GM23338 (cell line): ENCODE data around the gene LSM3. TPM values are rescaled to one million over a fixed set of nuclear protein-coding genes. Genes with fewer than 3 reads are reported as not detected.

ENCODE experiments used
- ATAC-seq: fragments of 200-7000 bp; cut with Tn5 transposase; 3 replicates; pipeline ENCODE4 v1.9.1; 2020
- DNase-seq: peaks from one replicate; pipeline ENCODE4 v3.0.0-alpha.2; 2015; ENCODE audit warnings: low spot score
- H2AFZ ChIP-seq: fragments of 200-600 bp; sonication (generic); 2 replicates; pipeline ENCODE4 v1.8.0; 2016; ENCODE audit warnings: antibody characterized with exemption, mild to moderate bottlenecking, moderate library complexity
- H3F3A ChIP-seq: fragments of 200-600 bp; sonication (generic); replicated peaks from 2 replicates; pipeline ENCODE4 v1.8.0; 2017; ENCODE audit warnings: antibody characterized with exemption, mixed run types, low read depth
- H3K27ac ChIP-seq: fragments of 200-600 bp; sonication (generic); 2 replicates; pipeline ENCODE4 v1.6.1; 2016; ENCODE audit warnings: low read depth
- H3K27me3 ChIP-seq: fragments of 200-600 bp; sonication (generic); 2 replicates; pipeline ENCODE4 v1.8.0; 2016; ENCODE audit warnings: mild to moderate bottlenecking, mixed run types, moderate library complexity; ENCODE audit not compliant: insufficient read depth
- H3K36me3 ChIP-seq: fragments of 200-600 bp; sonication (generic); 2 replicates; pipeline ENCODE4 v1.8.0; 2016; ENCODE audit warnings: mild to moderate bottlenecking; ENCODE audit not compliant: insufficient read depth
- H3K4me1 ChIP-seq: fragments of 200-600 bp; sonication (generic); 2 replicates; pipeline ENCODE4 v1.8.0; 2016; ENCODE audit warnings: mild to moderate bottlenecking, moderate library complexity; ENCODE audit not compliant: insufficient read depth
- H3K4me2 ChIP-seq: fragments of 200-600 bp; sonication (generic); 2 replicates; pipeline ENCODE4 v1.7.1; 2017; ENCODE audit warnings: mixed run types
- H3K4me3 ChIP-seq: fragments of 200-600 bp; sonication (generic); 2 replicates; pipeline ENCODE4 v1.6.1; 2016; ENCODE audit warnings: mixed run types
- H3K79me2 ChIP-seq: fragments of 200-600 bp; sonication (generic); replicated peaks from 2 replicates; pipeline ENCODE4 v1.8.0; 2017; ENCODE audit warnings: mild to moderate bottlenecking; ENCODE audit not compliant: insufficient read depth
- H3K9me2 ChIP-seq: fragments of 200-600 bp; sonication (generic); 2 replicates; pipeline ENCODE4 v1.8.0; 2017; ENCODE audit not compliant: insufficient read depth
- H4K20me1 ChIP-seq: fragments of 200-600 bp; sonication (generic); replicated peaks from 2 replicates; pipeline ENCODE4 v1.8.0; 2017; ENCODE audit warnings: mild to moderate bottlenecking; ENCODE audit not compliant: insufficient read depth
- H3K27ac Mint-ChIP-seq: 2 replicates; pipeline ENCODE4 v1.8.0; 2020; ENCODE audit warnings: inconsistent platforms, mild to moderate bottlenecking, moderate library complexity, mixed read lengths
- H3K27me3 Mint-ChIP-seq: 3 replicates; pipeline ENCODE4 v1.8.0; 2022; ENCODE audit warnings: low read depth, mild to moderate bottlenecking, moderate library complexity, mixed read lengths, inconsistent platforms; ENCODE audit not compliant: insufficient read depth, poor library complexity
- H3K36me3 Mint-ChIP-seq: 3 replicates; pipeline ENCODE4 v1.8.0; 2021; ENCODE audit warnings: low read depth, mild to moderate bottlenecking, inconsistent platforms, moderate library complexity, mixed read lengths
- H3K4me1 Mint-ChIP-seq: 3 replicates; pipeline ENCODE4 v1.8.0; 2020; ENCODE audit warnings: mild to moderate bottlenecking, inconsistent platforms, mixed read lengths
- H3K4me3 Mint-ChIP-seq: 3 replicates; pipeline ENCODE4 v1.8.0; 2021; ENCODE audit warnings: moderate library complexity, mild to moderate bottlenecking, inconsistent platforms, mixed read lengths
- H3K9me3 Mint-ChIP-seq: 3 replicates; pipeline ENCODE4 v1.8.0; 2020; ENCODE audit warnings: moderate library complexity, mild to moderate bottlenecking, inconsistent platforms, mixed read lengths
- CREB1 ChIP-seq: fragments of 250-450 bp; sonication (Bioruptor Pico); IDR thresholded peaks from 2 replicates; pipeline ENCODE4 v1.5.0; 2020; ENCODE audit warnings: low read depth, mild to moderate bottlenecking, moderate library complexity
- JUNB ChIP-seq: IDR thresholded peaks from one replicate; pipeline ENCODE4 v1.6.1; 2016; ENCODE audit warnings: antibody characterized with exemption; ENCODE audit not compliant: unreplicated experiment
- NANOG ChIP-seq: IDR thresholded peaks from 2 replicates; pipeline ENCODE4 v1.6.1; 2016; ENCODE audit warnings: antibody characterized with exemption, borderline replicate concordance
- polyA plus RNA-seq: library from polyadenylated mRNA; unstranded; fragments of >200 nt; fragmentation: Nextera tagmentation; extraction: Ambion mirVana; gene quantifications from 2 replicates; pipeline ENCODE4 v1.2.1, GENCODE V29; 2016
- total RNA-seq: library from RNA; depleted of rRNA; stranded (reverse); fragments of >200 nt; shearing (Covaris generic); gene quantifications from 2 replicates; pipeline ENCODE4 v1.2.3, GENCODE V29; 2014
- TF ChIP-seq, protein P1 (sequence below): IDR thresholded peaks from one replicate; pipeline ENCODE4 v1.6.1; 2018; ENCODE audit warnings: antibody characterized with exemption; ENCODE audit not compliant: unreplicated experiment
- TF ChIP-seq, protein P2 (sequence below), 2 experiments: fragments of 200-600 bp in 1 of 2; sonication (generic) in 1 of 2; conservative IDR thresholded peaks; 2 replicates each; pipeline versions ENCODE4 v1.5.1 to v1.6.1; 2016 to 2017; ENCODE audit warnings: antibody characterized with exemption in 2 of 2, low read depth in 2 of 2, mild to moderate bottlenecking in 2 of 2, moderate library complexity in 1 of 2

LSM3 gene
- total and polyA plus RNA-seq, 2 experiments from 2014 or later, result 20.1 to 71.5 TPM

DNA sequence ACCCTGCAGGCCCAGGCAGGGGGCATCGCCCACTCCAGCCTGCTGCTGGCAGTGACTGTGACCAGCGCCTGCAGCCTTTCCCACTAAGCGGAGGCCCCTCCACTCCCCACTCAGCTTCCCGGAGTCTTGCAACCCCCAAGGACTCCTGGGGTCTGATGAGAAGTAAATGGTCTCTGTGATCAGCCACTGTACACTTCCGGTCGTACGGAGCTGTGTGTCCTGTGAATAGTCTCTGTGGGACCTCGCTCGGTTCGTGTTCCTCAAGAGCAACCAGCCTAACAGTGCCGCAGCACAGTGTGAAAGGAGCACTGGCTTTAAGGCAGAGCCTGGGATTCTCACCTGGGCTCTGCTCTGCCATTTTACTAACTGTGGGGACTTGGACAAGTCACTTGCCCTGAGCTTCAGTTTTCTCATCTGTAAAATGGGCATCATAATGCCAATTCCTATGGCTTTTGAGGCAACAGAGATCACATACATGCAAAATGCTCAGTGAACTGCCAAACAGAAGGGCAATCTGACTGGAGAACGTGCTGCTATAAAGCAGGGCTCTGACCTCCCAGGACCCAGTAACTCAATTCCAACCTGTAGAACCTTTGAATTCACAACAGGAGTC, 27.0 kb upstream of the LSM3 start:
- Histone ChIP-seq H3K9me2 (no peaks in the 10 kb centered on the region), H3K4me1 (peaks cover 8% of the 10 kb centered on the region), H3K27me3 (no peaks in the 10 kb centered on the region), H3K4me3 (no peak overlapping the region), H4K20me1 (peaks cover 8% of the 10 kb centered on the region), H2AFZ (no peak overlapping the region), H3K27ac (no peak overlapping the region), H3F3A (no peaks in the 10 kb centered on the region), H3K4me2 (no peak overlapping the region), H3K36me3 (peaks cover 3% of the 10 kb centered on the region), H3K79me2 (no peaks in the 10 kb centered on the region)
- H3K9me3 Mint-ChIP-seq, result no peaks in the 10 kb centered on the region
- no peak overlapping the region for H3K4me3 Mint-ChIP-seq
- H3K27ac Mint-ChIP-seq, result no peak overlapping the region
- TF ChIP-seq JUNB (no peak), NANOG (no peak)
- TF ChIP-seq, protein P1, sequence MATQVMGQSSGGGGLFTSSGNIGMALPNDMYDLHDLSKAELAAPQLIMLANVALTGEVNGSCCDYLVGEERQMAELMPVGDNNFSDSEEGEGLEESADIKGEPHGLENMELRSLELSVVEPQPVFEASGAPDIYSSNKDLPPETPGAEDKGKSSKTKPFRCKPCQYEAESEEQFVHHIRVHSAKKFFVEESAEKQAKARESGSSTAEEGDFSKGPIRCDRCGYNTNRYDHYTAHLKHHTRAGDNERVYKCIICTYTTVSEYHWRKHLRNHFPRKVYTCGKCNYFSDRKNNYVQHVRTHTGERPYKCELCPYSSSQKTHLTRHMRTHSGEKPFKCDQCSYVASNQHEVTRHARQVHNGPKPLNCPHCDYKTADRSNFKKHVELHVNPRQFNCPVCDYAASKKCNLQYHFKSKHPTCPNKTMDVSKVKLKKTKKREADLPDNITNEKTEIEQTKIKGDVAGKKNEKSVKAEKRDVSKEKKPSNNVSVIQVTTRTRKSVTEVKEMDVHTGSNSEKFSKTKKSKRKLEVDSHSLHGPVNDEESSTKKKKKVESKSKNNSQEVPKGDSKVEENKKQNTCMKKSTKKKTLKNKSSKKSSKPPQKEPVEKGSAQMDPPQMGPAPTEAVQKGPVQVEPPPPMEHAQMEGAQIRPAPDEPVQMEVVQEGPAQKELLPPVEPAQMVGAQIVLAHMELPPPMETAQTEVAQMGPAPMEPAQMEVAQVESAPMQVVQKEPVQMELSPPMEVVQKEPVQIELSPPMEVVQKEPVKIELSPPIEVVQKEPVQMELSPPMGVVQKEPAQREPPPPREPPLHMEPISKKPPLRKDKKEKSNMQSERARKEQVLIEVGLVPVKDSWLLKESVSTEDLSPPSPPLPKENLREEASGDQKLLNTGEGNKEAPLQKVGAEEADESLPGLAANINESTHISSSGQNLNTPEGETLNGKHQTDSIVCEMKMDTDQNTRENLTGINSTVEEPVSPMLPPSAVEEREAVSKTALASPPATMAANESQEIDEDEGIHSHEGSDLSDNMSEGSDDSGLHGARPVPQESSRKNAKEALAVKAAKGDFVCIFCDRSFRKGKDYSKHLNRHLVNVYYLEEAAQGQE, result no peak
- peaks cover 47% of the 10 kb centered on the region for H3K36me3 Mint-ChIP-seq
- DNase-seq (no peak), ATAC-seq (no peak)
- H3K27me3 Mint-ChIP-seq, result peaks cover 11% of the 10 kb centered on the region
- H3K4me1 Mint-ChIP-seq, result peaks cover 17% of the 10 kb centered on the region

DNA sequence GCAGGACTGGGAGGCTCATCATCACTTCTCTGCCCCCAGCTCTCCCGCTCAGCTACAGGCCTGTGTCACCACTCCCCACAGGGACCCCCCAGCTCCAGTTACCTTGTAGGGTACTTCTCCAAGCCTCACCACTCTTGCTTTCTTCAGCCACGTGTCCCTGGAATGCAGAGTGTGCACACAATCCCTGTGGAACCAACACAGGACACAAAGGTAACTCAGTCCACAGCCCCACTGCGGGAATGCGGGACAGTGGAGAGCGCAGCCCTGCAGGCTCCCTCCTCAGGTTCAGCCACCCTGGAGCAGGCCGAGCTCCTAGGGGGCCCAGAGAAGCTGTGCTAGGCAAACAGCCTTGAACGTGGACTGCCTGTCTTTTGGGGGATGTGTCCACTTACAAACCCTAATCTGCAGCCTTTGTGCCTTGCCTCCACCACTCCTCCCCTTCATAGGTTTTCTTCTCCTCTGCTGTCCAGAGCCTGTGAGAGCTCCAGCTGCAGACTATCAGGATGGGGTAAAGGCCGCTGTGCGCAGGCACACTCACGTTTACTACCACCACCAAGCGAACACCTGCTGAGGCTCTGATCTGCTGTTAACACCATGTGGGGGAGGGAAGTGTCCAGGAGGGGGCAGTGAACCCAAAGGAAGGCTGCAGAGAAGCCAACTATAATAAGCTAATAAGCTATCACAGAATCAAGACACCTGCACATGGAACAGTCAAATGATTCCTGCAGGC, 26.2 kb upstream of the LSM3 start:
- H3K4me2 ChIP-seq, result no peak overlapping the region
- H3K4me3 Mint-ChIP-seq, result no peak overlapping the region
- H3K27me3 ChIP-seq, result no peaks in the 10 kb centered on the region
- H3K4me3 ChIP-seq, result no peak overlapping the region
- no peak overlapping the region for H2AFZ ChIP-seq
- peaks cover 14% of the 10 kb centered on the region for H3K4me1 Mint-ChIP-seq
- H3K36me3 Mint-ChIP-seq, result peaks cover 46% of the 10 kb centered on the region
- no peak overlapping the region for H3K27ac ChIP-seq
- H3K79me2 ChIP-seq, result no peaks in the 10 kb centered on the region
- peaks cover 9% of the 10 kb centered on the region for H3K27me3 Mint-ChIP-seq
- H3K36me3 ChIP-seq, result peaks cover 3% of the 10 kb centered on the region
- ATAC-seq (no peak), DNase-seq (peak; percentile 44)
- H4K20me1 ChIP-seq, result peaks cover 8% of the 10 kb centered on the region
- no peaks in the 10 kb centered on the region for H3K9me2 ChIP-seq
- no peak overlapping the region for H3K27ac Mint-ChIP-seq
- no peaks in the 10 kb centered on the region for H3K9me3 Mint-ChIP-seq
- peaks cover 8% of the 10 kb centered on the region for H3K4me1 ChIP-seq
- no peaks in the 10 kb centered on the region for H3F3A ChIP-seq
- TF ChIP-seq, protein P2, sequence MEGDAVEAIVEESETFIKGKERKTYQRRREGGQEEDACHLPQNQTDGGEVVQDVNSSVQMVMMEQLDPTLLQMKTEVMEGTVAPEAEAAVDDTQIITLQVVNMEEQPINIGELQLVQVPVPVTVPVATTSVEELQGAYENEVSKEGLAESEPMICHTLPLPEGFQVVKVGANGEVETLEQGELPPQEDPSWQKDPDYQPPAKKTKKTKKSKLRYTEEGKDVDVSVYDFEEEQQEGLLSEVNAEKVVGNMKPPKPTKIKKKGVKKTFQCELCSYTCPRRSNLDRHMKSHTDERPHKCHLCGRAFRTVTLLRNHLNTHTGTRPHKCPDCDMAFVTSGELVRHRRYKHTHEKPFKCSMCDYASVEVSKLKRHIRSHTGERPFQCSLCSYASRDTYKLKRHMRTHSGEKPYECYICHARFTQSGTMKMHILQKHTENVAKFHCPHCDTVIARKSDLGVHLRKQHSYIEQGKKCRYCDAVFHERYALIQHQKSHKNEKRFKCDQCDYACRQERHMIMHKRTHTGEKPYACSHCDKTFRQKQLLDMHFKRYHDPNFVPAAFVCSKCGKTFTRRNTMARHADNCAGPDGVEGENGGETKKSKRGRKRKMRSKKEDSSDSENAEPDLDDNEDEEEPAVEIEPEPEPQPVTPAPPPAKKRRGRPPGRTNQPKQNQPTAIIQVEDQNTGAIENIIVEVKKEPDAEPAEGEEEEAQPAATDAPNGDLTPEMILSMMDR (conservative IDR thresholded peaks at IDR 0.05; ENCODE audit: low read depth in 2 of 2), result peak; percentile 44 to 45; a peak in 3 of 4 replicates
- no peak for TF ChIP-seq CREB1 (CRISPR knock-in tag)
